Left ventricle myocardium inferior (tissue), 1 donor: ENCODE measurements around the gene CRY2. TPM values are rescaled to one million over a fixed set of nuclear protein-coding genes. Genes with fewer than 3 reads are reported as not detected.

ENCODE experiments used
- DNase-seq: peaks from one replicate; pipeline ENCODE4 v3.0.0-alpha.2; 2020
- H3K27ac ChIP-seq: fragments of 200-600 bp; replicated peaks from 2 replicates; pipeline ENCODE4 v1.8.0; 2021
- H3K27me3 ChIP-seq: fragments of 200-600 bp; 2 replicates; pipeline ENCODE4 v1.8.0; 2021; ENCODE audit warnings: low read depth
- H3K36me3 ChIP-seq: fragments of 200-600 bp; 2 replicates; pipeline ENCODE4 v1.8.0; 2021
- H3K4me1 ChIP-seq: fragments of 200-600 bp; 2 replicates; pipeline ENCODE4 v1.8.0; 2021
- H3K4me3 ChIP-seq: fragments of 200-600 bp; 2 replicates; pipeline ENCODE4 v1.8.0; 2021; ENCODE audit warnings: mild to moderate bottlenecking, moderate library complexity
- H3K9me3 ChIP-seq: fragments of 200-600 bp; replicated peaks from 2 replicates; pipeline ENCODE4 v1.8.0; 2021
- CTCF ChIP-seq: fragments of 200-600 bp; IDR thresholded peaks from 2 replicates; pipeline ENCODE4 v1.8.0; 2021; ENCODE audit warnings: antibody characterized with exemption, mild to moderate bottlenecking, borderline replicate concordance
- intact Hi-C: fragments of 100-400 bp; cut with micrococcal nuclease; formaldehyde crosslinking; loops from one replicate; pipeline ENCODE4 v1.11.0; 2022
- total RNA-seq: library from RNA; stranded (reverse); fragmentation: NEBNext Ultra II Directional; extraction: Animal tissue kit (Norgen Biotek cat#: 25700); gene quantifications from one replicate; pipeline ENCODE4 v1.2.1, GENCODE V29; 2021
- donor health status: DM: no; HTN: yes; CAD: no; lungs with severe emphysema.

The CRY2 gene
- total RNA-seq, 1 donor from 2014 or later = 62.2 TPM

- Histone ChIP-seq H3K27ac (no peak overlapping the region), H3K4me1 (peaks cover 22% of the 10 kb centered on the region), H3K36me3 (peaks cover 33% of the 10 kb centered on the region), H3K9me3 (no peaks in the 10 kb centered on the region), H3K4me3 (no peak overlapping the region), H3K27me3 (peaks cover 16% of the 10 kb centered on the region)
- no peak for DNase-seq
- intact Hi-C loops = no loop called here
- no peak for TF ChIP-seq CTCF
Measured at GRCh38 chr11:45929486-45930030, 82.3 kb downstream of the CRY2 start.

GRCh38 chr11:45930031-45930794 lies 82.9 kb downstream of the CRY2 start:
- peak overlapping the region; percentile 37 for H3K27ac ChIP-seq

GRCh38 chr11:45930951-45931570 lies 83.8 kb downstream of the CRY2 start:
- Histone ChIP-seq H3K36me3 (peaks cover 48% of the 10 kb centered on the region), H3K4me3 (no peak overlapping the region), H3K27me3 (peaks cover 2% of the 10 kb centered on the region), H3K9me3 (no peaks in the 10 kb centered on the region), H3K27ac (peak overlapping the region; percentile 37), H3K4me1 (peaks cover 22% of the 10 kb centered on the region)
- no peak for TF ChIP-seq CTCF
- intact Hi-C loops = no loop called here
- DNase-seq = peak; percentile 6

More at GRCh38 chr11:45930031-45930794, 82.9 kb downstream of the CRY2 start:
- H3K27me3 ChIP-seq = peaks cover 11% of the 10 kb centered on the region
- peaks cover 40% of the 10 kb centered on the region for H3K36me3 ChIP-seq
- peaks cover 22% of the 10 kb centered on the region for H3K4me1 ChIP-seq
- TF ChIP-seq CTCF = no peak
- DNase-seq = peak; percentile 62
- H3K9me3 ChIP-seq = no peaks in the 10 kb centered on the region
- intact Hi-C loops = no loop called here
- no peak overlapping the region for H3K4me3 ChIP-seq

GRCh38 chr11:45931739-45932138 lies 84.5 kb downstream of the CRY2 start:
- TF ChIP-seq CTCF = no peak
- intact Hi-C loops = no loop called here

GRCh38 chr11:45932217-45932616 lies 84.9 kb downstream of the CRY2 start:
- no peak for TF ChIP-seq CTCF
- no peak for DNase-seq
- no peak overlapping the region for H3K27ac ChIP-seq
- H3K4me1 ChIP-seq = peaks cover 22% of the 10 kb centered on the region
- intact Hi-C loops = no loop called here
- no peaks in the 10 kb centered on the region for H3K27me3 ChIP-seq
- peaks cover 60% of the 10 kb centered on the region for H3K36me3 ChIP-seq
- no peak overlapping the region for H3K4me3 ChIP-seq
- H3K9me3 ChIP-seq = no peaks in the 10 kb centered on the region

More at GRCh38 chr11:45931739-45932138, 84.5 kb downstream of the CRY2 start:
- Histone ChIP-seq H3K4me3 (no peak overlapping the region), H3K27me3 (no peaks in the 10 kb centered on the region), H3K36me3 (peaks cover 55% of the 10 kb centered on the region), H3K27ac (no peak overlapping the region), H3K9me3 (no peaks in the 10 kb centered on the region), H3K4me1 (peaks cover 22% of the 10 kb centered on the region)
- no peak for DNase-seq

Other genes starting within 250 kb of the CRY2 start
- 2.9 TPM for gene CHST1, start 181.9 kb upstream of the CRY2 start, total RNA-seq
- gene SLC35C1, start 42.3 kb upstream of the CRY2 start, total RNA-seq = 5.7 TPM
- gene MAPK8IP1, start 38.2 kb downstream of the CRY2 start, total RNA-seq = 4.6 TPM
- gene FREY1, start 59.8 kb downstream of the CRY2 start, total RNA-seq = not detected
- gene PEX16, start 70.4 kb downstream of the CRY2 start, total RNA-seq = 10.9 TPM
- gene LARGE2, start 75.2 kb downstream of the CRY2 start, total RNA-seq = not detected